NT2/D1 (cell line): ENCODE data around the gene KRT35.

Experiments
- YY1 ChIP-seq: IDR thresholded peaks from 2 replicates; pipeline ENCODE4 v1.6.1; 2011; ENCODE audit not compliant: insufficient read length, insufficient read depth
- ZNF274 ChIP-seq: IDR thresholded peaks from 2 replicates; pipeline ENCODE4 v1.6.1; 2011; ENCODE audit warnings: mild to moderate bottlenecking, low read depth, low read length

GRCh38 chr17:41439375-41439774 lies 41.6 kb downstream of the KRT35 start:
- TF ChIP-seq YY1 (no peak), ZNF274 (no peak)
